H1 (cell line): ENCODE measurements around the gene MYOM1. TPM values are rescaled to one million over a fixed set of nuclear protein-coding genes. Genes with fewer than 3 reads are reported as not detected.
A peak's percentile ranks its signal among the peaks of the same experiment; 100 is the strongest.

Experiments used
- ASH2L ChIP-seq: fragments of 200-600, 300-600 bp; sonication (generic); IDR thresholded peaks from one replicate; pipeline ENCODE4 v1.7.1; 2017; ENCODE audit warnings: low read length
- CREB1 ChIP-seq: IDR thresholded peaks from 2 replicates; pipeline ENCODE4 v1.6.1; 2012; ENCODE audit warnings: inconsistent platforms
- CTCF ChIP-seq, 3 experiments: IDR thresholded peaks; 1 replicate in 2 of 3; 2 replicates in 1 of 3; pipeline versions ENCODE4 v1.5.1 to v1.6.1; 2011; ENCODE audit warnings: low read length in 3 of 3, mild to moderate bottlenecking in 3 of 3, inconsistent platforms in 2 of 3, low read depth in 1 of 3, moderate library complexity in 1 of 3; ENCODE audit not compliant: insufficient read depth in 1 of 3; ENCODE audit errors: control extremely low read depth in 1 of 3
- POLR2AphosphoS5 ChIP-seq: IDR thresholded peaks from 2 replicates; pipeline ENCODE4 v1.6.1; 2011; ENCODE audit warnings: low read depth, low read length
- polyA plus RNA-seq, 7 experiments: library from polyadenylated mRNA; depleted of rRNA in 3 of 7; stranded (reverse) in 5 of 7; unstranded in 2 of 7; fragments of >200 nt in 5 of 7; fragments of 200-250 nt in 2 of 7; gene quantifications; 1 replicate in 5 of 7; 2 replicates in 1 of 7; 4 replicates in 1 of 7; pipeline versions ENCODE4 v1.2.1 to v1.2.3, GENCODE V29; 2011 to 2013; ENCODE audit warnings: missing spikeins in 2 of 7, mixed read lengths in 2 of 7
- total RNA-seq: library from RNA; stranded (reverse); fragmentation: NEBNext Ultra II Directional; extraction: Animal tissue kit (Norgen Biotek cat#: 25700); gene quantifications from 2 replicates; pipeline ENCODE4 v1.2.1, GENCODE V29; 2021

MYOM1 gene
- total and polyA plus RNA-seq, 2 of the 8 experiments (the other 6 are each of a cell fraction or from before 2014, with no cell fraction given): 0.06 to 0.32 TPM

GRCh38 chr18:3247240-3248061 is 27.7 kb upstream of the MYOM1 start, which contains the start of gene MYL12A (continued):
- TF ChIP-seq POLR2AphosphoS5: peak; percentile 90
- TF ChIP-seq ASH2L: peak; percentile 79
- peak; percentile 70 for TF ChIP-seq CREB1
- TF ChIP-seq CTCF (IDR thresholded peaks at IDR 0.05; ENCODE audit: control extremely low read depth in 1 of 3, insufficient read depth in 1 of 3, low read depth in 1 of 3, low read length in 3 of 3): no peak
